PC-9 (cell line): Measurements from ENCODE around the gene TBC1D14. TPM values are rescaled to one million over a fixed set of nuclear protein-coding genes. Genes with fewer than 3 reads are reported as not detected.
"Not testable (repeated sequence)": the region's sequence is repeated elsewhere in the genome, so short reads cannot be mapped to it uniquely, and the experiment has no call there.

ENCODE experiments used
- BruUV-seq: library from RNA; stranded (reverse); fragments of 400-500 nt; replicated peaks from 2 replicates; lab custom pipeline; 2021; lab: Mats Ljungman, UMichigan
- CTCF ChIA-PET: fragments of 300-600 bp; sonication (Branson Sonifier 250); formaldehyde crosslinking; loops from one replicate; lab custom pipeline; 2022; ENCODE audit warnings: antibody characterized with exemption; lab: Charles Lee
- POLR2A ChIA-PET: fragments of 300-600 bp; sonication (Branson Sonifier 250); formaldehyde crosslinking; loops from one replicate; lab custom pipeline; 2022; ENCODE audit warnings: antibody characterized with exemption; ENCODE audit not compliant: unreplicated experiment; lab: Charles Lee
- DNase-seq, 2 experiments: peaks; one replicate each; pipeline versions ENCODE4 v3.0.0 to v3.0.0-alpha.2; 2015 to 2022; ENCODE audit warnings: mixed read lengths in 1 of 2
- H2AFZ ChIP-seq: fragments of 200-600 bp; sonication (generic); 2 replicates; pipeline ENCODE4 v1.8.1; 2017; ENCODE audit warnings: antibody characterized with exemption
- H3F3A ChIP-seq: fragments of 200-600 bp; sonication (generic); 2 replicates; pipeline ENCODE4 v1.8.1; 2017; ENCODE audit warnings: antibody characterized with exemption, mild to moderate bottlenecking, low read depth; ENCODE audit not compliant: insufficient read depth
- H3K27ac ChIP-seq: fragments of 200-600 bp; sonication (generic); 2 replicates; pipeline ENCODE4 v1.6.1; 2016; ENCODE audit warnings: mixed run types
- H3K27me3 ChIP-seq: fragments of 200-600 bp; sonication (generic); 2 replicates; pipeline ENCODE4 v1.6.1; 2016; ENCODE audit warnings: low read depth, mixed run types; ENCODE audit not compliant: insufficient read depth
- H3K36me3 ChIP-seq: fragments of 200-600 bp; sonication (generic); 2 replicates; pipeline ENCODE4 v1.6.1; 2016; ENCODE audit warnings: low read depth, mixed run types
- H3K4me1 ChIP-seq: fragments of 200-600 bp; sonication (generic); replicated peaks from 2 replicates; pipeline ENCODE4 v1.6.1; 2016; ENCODE audit warnings: mixed run types; ENCODE audit not compliant: insufficient read depth
- H3K4me2 ChIP-seq: fragments of 200-600 bp; sonication (generic); 2 replicates; pipeline ENCODE4 v1.6.1; 2017; ENCODE audit warnings: mixed run types
- H3K4me3 ChIP-seq: fragments of 200-600 bp; sonication (generic); 2 replicates; pipeline ENCODE4 v1.6.1; 2016; ENCODE audit warnings: mixed run types
- H3K79me2 ChIP-seq: fragments of 200-600 bp; sonication (generic); 2 replicates; pipeline ENCODE4 v1.6.1; 2017; ENCODE audit warnings: low read depth, mixed run types
- H3K9me2 ChIP-seq: fragments of 200-600 bp; sonication (generic); 2 replicates; pipeline ENCODE4 v1.8.1; 2017; ENCODE audit warnings: mild to moderate bottlenecking; ENCODE audit not compliant: insufficient read depth
- H3K9me3 ChIP-seq: fragments of 200-600 bp; sonication (generic); 2 replicates; pipeline ENCODE4 v1.8.1; 2016; ENCODE audit warnings: low read depth; ENCODE audit not compliant: insufficient read depth
- H4K20me1 ChIP-seq: fragments of 200-600 bp; sonication (generic); 2 replicates; pipeline ENCODE4 v1.8.1; 2017; ENCODE audit not compliant: insufficient read depth
- EZH2 ChIP-seq: fragments of 200-600 bp; sonication (generic); IDR thresholded peaks from 2 replicates; pipeline ENCODE4 v1.8.0; 2017; ENCODE audit warnings: antibody characterized with exemption, low read depth
- intact Hi-C: fragments of 100-400 bp; cut with micrococcal nuclease; formaldehyde crosslinking; loops from one replicate; pipeline ENCODE4 v1.10.0; 2022; ENCODE audit not compliant: unreplicated experiment
- total RNA-seq: library from RNA; stranded (reverse); gene quantifications from 2 replicates; pipeline ENCODE4 v1.2.3, GENCODE V29; 2021
- TF ChIP-seq, protein P1 (sequence below): fragments of 200-600 bp; sonication (generic); conservative IDR thresholded peaks from 2 replicates; pipeline ENCODE4 v1.6.1; 2017; ENCODE audit warnings: mixed run types, antibody characterized with exemption, mild to moderate bottlenecking, moderate library complexity

TBC1D14 gene
- total RNA-seq, 1 experiment from 2014 or later, result 46.2 TPM

DNA sequence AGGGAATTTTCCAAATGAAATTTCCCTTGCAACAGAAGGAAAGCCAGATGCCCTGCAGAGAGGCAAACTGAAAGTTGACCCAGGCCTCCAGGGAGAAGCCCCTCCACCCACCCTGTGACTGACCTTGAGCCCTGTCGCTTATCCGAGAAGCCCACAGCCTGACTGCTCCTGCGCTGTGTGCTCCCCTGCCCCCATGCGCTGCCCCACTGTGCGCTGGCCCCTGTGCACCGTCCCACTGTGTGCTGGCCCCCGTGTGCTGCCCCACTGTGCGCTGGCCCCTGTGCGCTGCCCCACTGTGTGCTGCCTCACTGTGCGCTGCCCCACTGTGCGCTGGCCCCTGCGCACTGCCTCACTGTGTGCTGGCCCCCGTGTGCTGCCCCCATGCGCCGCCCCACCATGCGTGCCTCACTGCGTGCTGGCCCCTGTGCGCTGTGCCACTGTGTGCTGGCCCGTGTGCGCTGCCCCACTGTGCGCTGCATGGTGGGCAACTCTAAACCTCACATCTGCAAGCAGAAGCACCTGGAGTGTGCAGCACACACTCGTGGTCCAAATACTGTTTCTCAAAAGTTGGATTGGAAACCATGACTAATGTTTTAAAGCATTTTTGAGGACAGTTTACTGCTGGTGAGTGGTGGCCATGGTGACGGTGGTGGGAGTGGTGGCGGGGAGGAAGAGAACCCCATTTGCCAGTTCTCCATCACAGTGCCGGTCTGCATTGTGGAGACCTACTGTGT lies 166.5 kb downstream of the TBC1D14 start:
- H3K4me1 ChIP-seq, result peaks cover 9% of the 10 kb centered on the region; the same call in 1 of the 2 replicates
- no peaks in the 10 kb centered on the region for H3K36me3 ChIP-seq
- no peak overlapping the region for H3K27ac ChIP-seq
- intact Hi-C loops, result no loop called here
- no peak overlapping the region for H3K4me2 ChIP-seq
- DNase-seq, result no peak
- POLR2A ChIA-PET, result no interaction called here
- TF ChIP-seq EZH2, result no peak
- TF ChIP-seq, protein P1, sequence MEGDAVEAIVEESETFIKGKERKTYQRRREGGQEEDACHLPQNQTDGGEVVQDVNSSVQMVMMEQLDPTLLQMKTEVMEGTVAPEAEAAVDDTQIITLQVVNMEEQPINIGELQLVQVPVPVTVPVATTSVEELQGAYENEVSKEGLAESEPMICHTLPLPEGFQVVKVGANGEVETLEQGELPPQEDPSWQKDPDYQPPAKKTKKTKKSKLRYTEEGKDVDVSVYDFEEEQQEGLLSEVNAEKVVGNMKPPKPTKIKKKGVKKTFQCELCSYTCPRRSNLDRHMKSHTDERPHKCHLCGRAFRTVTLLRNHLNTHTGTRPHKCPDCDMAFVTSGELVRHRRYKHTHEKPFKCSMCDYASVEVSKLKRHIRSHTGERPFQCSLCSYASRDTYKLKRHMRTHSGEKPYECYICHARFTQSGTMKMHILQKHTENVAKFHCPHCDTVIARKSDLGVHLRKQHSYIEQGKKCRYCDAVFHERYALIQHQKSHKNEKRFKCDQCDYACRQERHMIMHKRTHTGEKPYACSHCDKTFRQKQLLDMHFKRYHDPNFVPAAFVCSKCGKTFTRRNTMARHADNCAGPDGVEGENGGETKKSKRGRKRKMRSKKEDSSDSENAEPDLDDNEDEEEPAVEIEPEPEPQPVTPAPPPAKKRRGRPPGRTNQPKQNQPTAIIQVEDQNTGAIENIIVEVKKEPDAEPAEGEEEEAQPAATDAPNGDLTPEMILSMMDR, result no peak
- no peaks in the 10 kb centered on the region for H3K79me2 ChIP-seq
- no peaks in the 10 kb centered on the region for H3F3A ChIP-seq
- no peaks in the 10 kb centered on the region for H3K27me3 ChIP-seq
- CTCF ChIA-PET, result no interaction called here
- H2AFZ ChIP-seq, result no peak overlapping the region
- no peaks in the 10 kb centered on the region for H4K20me1 ChIP-seq
- H3K9me2 ChIP-seq, result no peaks in the 10 kb centered on the region
- no peaks in the 10 kb centered on the region for H3K9me3 ChIP-seq
- no peak overlapping the region for H3K4me3 ChIP-seq
- BruUV-seq, result no TSS peak

DNA sequence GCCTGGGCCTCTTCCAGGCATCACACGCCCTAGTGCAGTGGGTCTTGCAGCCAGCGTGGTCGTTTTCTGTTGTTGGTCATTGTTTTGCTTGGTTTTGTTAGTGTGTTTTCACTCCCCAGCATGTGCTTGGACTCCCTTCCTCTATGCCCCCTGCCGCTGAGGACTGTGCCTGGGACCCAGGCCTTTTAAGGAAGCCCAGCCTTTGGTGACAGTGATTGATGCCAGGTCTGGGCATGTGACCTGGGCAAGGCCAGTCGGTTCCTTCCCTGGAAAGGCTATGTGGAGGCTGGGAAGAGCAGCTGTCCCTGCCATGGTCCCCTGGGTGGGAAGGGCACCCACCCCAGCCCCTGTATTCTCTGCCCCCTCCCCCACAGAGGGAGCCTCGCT lies 167.1 kb downstream of the TBC1D14 start:
- no peaks in the 10 kb centered on the region for H4K20me1 ChIP-seq
- H3K36me3 ChIP-seq, result no peaks in the 10 kb centered on the region
- H3K4me1 ChIP-seq, result peaks cover 9% of the 10 kb centered on the region; the same call in 1 of the 2 replicates
- H3F3A ChIP-seq, result no peaks in the 10 kb centered on the region
- no TSS peak for BruUV-seq
- intact Hi-C loops, result no loop called here
- no peaks in the 10 kb centered on the region for H3K27me3 ChIP-seq
- no peaks in the 10 kb centered on the region for H3K9me3 ChIP-seq
- H3K79me2 ChIP-seq, result no peaks in the 10 kb centered on the region
- H3K9me2 ChIP-seq, result no peaks in the 10 kb centered on the region
- H2AFZ ChIP-seq, result no peak overlapping the region
- H3K4me3 ChIP-seq, result no peak overlapping the region
- H3K4me2 ChIP-seq, result no peak overlapping the region
- DNase-seq, result no peak
- CTCF ChIA-PET, result no interaction called here
- no peak for TF ChIP-seq EZH2
- H3K27ac ChIP-seq, result no peak overlapping the region
- POLR2A ChIA-PET, result no interaction called here

GRCh38 chr4:7077371-7077770 lies 167.7 kb downstream of the TBC1D14 start:
- no TSS peak for BruUV-seq
- Histone ChIP-seq H3F3A (no peaks in the 10 kb centered on the region), H3K27me3 (no peaks in the 10 kb centered on the region), H3K27ac (no peak overlapping the region), H3K4me2 (no peak overlapping the region), H3K9me2 (no peaks in the 10 kb centered on the region), H3K9me3 (no peaks in the 10 kb centered on the region), H3K4me1 (peaks cover 9% of the 10 kb centered on the region; the same call in 1 of the 2 replicates), H2AFZ (no peak overlapping the region), H3K79me2 (no peaks in the 10 kb centered on the region), H3K36me3 (no peaks in the 10 kb centered on the region), H4K20me1 (no peaks in the 10 kb centered on the region), H3K4me3 (no peak overlapping the region)
- TF ChIP-seq EZH2, result no peak
- TF ChIP-seq, protein P1, result no peak
- intact Hi-C loops, result no loop called here
- ChIA-PET POLR2A (no interaction called here), CTCF (no interaction called here)
- no peak for DNase-seq

DNA sequence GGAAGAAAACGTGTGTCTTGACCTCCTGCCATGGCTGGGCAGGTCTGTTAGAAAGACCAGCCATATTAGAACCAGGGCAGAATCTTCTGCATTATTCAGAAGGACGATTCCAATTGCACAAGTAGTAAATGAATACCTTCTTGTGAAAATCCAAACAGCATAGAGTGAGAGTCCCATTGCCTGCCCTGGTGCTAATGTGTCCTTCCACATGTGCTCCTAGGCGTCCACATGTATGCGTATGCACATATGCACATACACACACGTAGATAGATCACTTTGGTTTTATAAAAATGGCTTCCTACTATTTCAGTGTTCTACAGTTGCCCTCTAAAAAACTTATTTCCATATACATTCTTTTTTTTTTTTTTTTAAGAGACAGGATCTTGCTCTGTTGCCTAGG lies 168.4 kb downstream of the TBC1D14 start:
- H3K4me2 ChIP-seq, result no peak overlapping the region
- H3K36me3 ChIP-seq, result no peaks in the 10 kb centered on the region
- POLR2A ChIA-PET, result no interaction called here
- H3K4me1 ChIP-seq, result peaks cover 9% of the 10 kb centered on the region; the same call in 1 of the 2 replicates
- intact Hi-C loops, result no loop called here
- no peaks in the 10 kb centered on the region for H3K9me2 ChIP-seq
- H3F3A ChIP-seq, result no peaks in the 10 kb centered on the region
- no TSS peak for BruUV-seq
- no peak overlapping the region for H3K27ac ChIP-seq
- H3K9me3 ChIP-seq, result no peaks in the 10 kb centered on the region
- H3K27me3 ChIP-seq, result no peaks in the 10 kb centered on the region
- TF ChIP-seq, protein P1, result no peak
- no peak for TF ChIP-seq EZH2
- no peak overlapping the region for H2AFZ ChIP-seq
- CTCF ChIA-PET, result no interaction called here
- DNase-seq, result no peak
- H3K79me2 ChIP-seq, result no peaks in the 10 kb centered on the region
- H4K20me1 ChIP-seq, result no peaks in the 10 kb centered on the region
- no peak overlapping the region for H3K4me3 ChIP-seq

DNA sequence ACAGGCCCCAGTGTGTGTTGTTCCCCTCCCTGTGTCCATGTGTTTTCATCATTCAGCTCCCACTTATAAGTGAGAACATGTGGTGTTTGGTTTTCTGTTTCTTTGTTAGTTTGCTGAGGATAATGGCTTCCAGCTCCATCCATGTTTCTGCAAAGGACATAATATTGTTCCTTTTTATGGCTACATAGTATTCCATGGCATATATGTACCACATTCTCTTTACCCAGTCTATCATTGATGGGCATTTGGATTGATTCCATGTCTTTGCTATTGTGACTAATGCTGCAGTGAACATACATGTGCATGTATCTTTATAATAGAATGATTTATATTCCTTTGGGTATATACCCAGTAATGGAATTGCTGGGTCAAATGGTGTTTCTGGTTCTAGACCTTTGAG lies 169.9 kb downstream of the TBC1D14 start:
- BruUV-seq, intact Hi-C loops, H3K4me2 ChIP-seq, H3K4me3 ChIP-seq, H3F3A ChIP-seq, H3K79me2 ChIP-seq, DNase-seq, H3K27ac ChIP-seq, POLR2A ChIA-PET, H3K27me3 ChIP-seq, H2AFZ ChIP-seq, H3K9me2 ChIP-seq, H3K36me3 ChIP-seq, H3K4me1 ChIP-seq, H4K20me1 ChIP-seq, H3K9me3 ChIP-seq: not testable (repeated sequence)
- CTCF ChIA-PET, result interaction anchor here (0.8 kb wide), 1 partner anchor 10 kb away, joined by 4 read pairs; no protein-coding TSS in a partner anchor
